HUES6 (cell line): ENCODE measurements around the gene C1orf105.

Source experiments
- H3K27ac ChIP-seq: 2 replicates; pipeline ENCODE4 v1.7.0; 2013; ENCODE audit warnings: low read depth, mild to moderate bottlenecking, low read length, inconsistent platforms
- H3K27me3 ChIP-seq: 2 replicates; pipeline ENCODE4 v1.6.1; 2013; ENCODE audit warnings: low read length; ENCODE audit not compliant: control insufficient read depth, insufficient read depth
- H3K36me3 ChIP-seq: 2 replicates; pipeline ENCODE4 v1.6.1; 2013; ENCODE audit warnings: low read length; ENCODE audit not compliant: control insufficient read depth, insufficient read depth
- H3K4me1 ChIP-seq: 2 replicates; pipeline ENCODE4 v1.6.1; 2013; ENCODE audit warnings: low read length; ENCODE audit not compliant: control insufficient read depth, insufficient read depth
- H3K4me3 ChIP-seq: 2 replicates; pipeline ENCODE4 v1.5.1; 2013; ENCODE audit warnings: low read depth, low read length
- H3K9ac ChIP-seq: one replicate; pipeline ENCODE4 v1.6.1; 2013; ENCODE audit warnings: mild to moderate bottlenecking, low read length
- H3K9me3 ChIP-seq: 2 replicates; pipeline ENCODE4 v1.6.1; 2013; ENCODE audit warnings: low read depth, low read length; ENCODE audit not compliant: control insufficient read depth, insufficient read depth

C1orf105 gene

GRCh38 chr1:172383536-172383935 is 36.9 kb upstream of the C1orf105 start:
- H3K9ac ChIP-seq: no peak overlapping the region
- no peak overlapping the region for H3K4me3 ChIP-seq
- no peaks in the 10 kb centered on the region for H3K9me3 ChIP-seq
- H3K27me3 ChIP-seq: no peaks in the 10 kb centered on the region
- H3K27ac ChIP-seq: peak overlapping the region; percentile 49; the same call in 1 of the 2 replicates
- H3K4me1 ChIP-seq: peaks cover 29% of the 10 kb centered on the region
- no peaks in the 10 kb centered on the region for H3K36me3 ChIP-seq

- Histone ChIP-seq H3K27me3 (no peaks in the 10 kb centered on the region), H3K36me3 (no peaks in the 10 kb centered on the region), H3K4me1 (peaks cover 29% of the 10 kb centered on the region), H3K27ac (no peak overlapping the region), H3K9ac (no peak overlapping the region), H3K9me3 (no peaks in the 10 kb centered on the region), H3K4me3 (no peak overlapping the region)
Observed at GRCh38 chr1:172384656-172385055, 35.8 kb upstream of the C1orf105 start.

GRCh38 chr1:172386046-172386445 is 34.4 kb upstream of the C1orf105 start:
- Histone ChIP-seq H3K9ac (no peak overlapping the region), H3K4me3 (no peak overlapping the region), H3K36me3 (no peaks in the 10 kb centered on the region), H3K9me3 (no peaks in the 10 kb centered on the region), H3K27ac (no peak overlapping the region), H3K27me3 (no peaks in the 10 kb centered on the region), H3K4me1 (peaks cover 34% of the 10 kb centered on the region)

- H3K9me3 ChIP-seq: no peaks in the 10 kb centered on the region
- H3K4me3 ChIP-seq: no peak overlapping the region
- no peak overlapping the region for H3K9ac ChIP-seq
- peaks cover 26% of the 10 kb centered on the region for H3K4me1 ChIP-seq
- no peak overlapping the region for H3K27ac ChIP-seq
- no peaks in the 10 kb centered on the region for H3K36me3 ChIP-seq
- H3K27me3 ChIP-seq: no peaks in the 10 kb centered on the region
Observed at GRCh38 chr1:172388490-172388889, 32.0 kb upstream of the C1orf105 start.

- no peak overlapping the region for H3K9ac ChIP-seq
- H3K27me3 ChIP-seq: no peaks in the 10 kb centered on the region
- H3K9me3 ChIP-seq: no peaks in the 10 kb centered on the region
- H3K4me1 ChIP-seq: peaks cover 26% of the 10 kb centered on the region
- no peak overlapping the region for H3K4me3 ChIP-seq
- H3K36me3 ChIP-seq: no peaks in the 10 kb centered on the region
- no peak overlapping the region for H3K27ac ChIP-seq
Observed at GRCh38 chr1:172390301-172390682, 30.2 kb upstream of the C1orf105 start.

- Histone ChIP-seq H3K9ac (no peak overlapping the region), H3K4me1 (peaks cover 32% of the 10 kb centered on the region), H3K27ac (no peak overlapping the region), H3K27me3 (no peaks in the 10 kb centered on the region), H3K4me3 (no peak overlapping the region), H3K9me3 (no peaks in the 10 kb centered on the region), H3K36me3 (no peaks in the 10 kb centered on the region)
Observed at GRCh38 chr1:172390683-172391551, 29.6 kb upstream of the C1orf105 start.

- H3K36me3 ChIP-seq: no peaks in the 10 kb centered on the region
- peaks cover 32% of the 10 kb centered on the region for H3K4me1 ChIP-seq
- no peak overlapping the region for H3K4me3 ChIP-seq
- H3K9me3 ChIP-seq: no peaks in the 10 kb centered on the region
- H3K27ac ChIP-seq: no peak overlapping the region
- H3K27me3 ChIP-seq: no peaks in the 10 kb centered on the region
- no peak overlapping the region for H3K9ac ChIP-seq
Observed at GRCh38 chr1:172391976-172392375, 28.5 kb upstream of the C1orf105 start.

- Histone ChIP-seq H3K27ac (no peak overlapping the region), H3K9me3 (no peaks in the 10 kb centered on the region), H3K27me3 (no peaks in the 10 kb centered on the region), H3K4me1 (peaks cover 32% of the 10 kb centered on the region), H3K36me3 (no peaks in the 10 kb centered on the region), H3K4me3 (no peak overlapping the region), H3K9ac (no peak overlapping the region)
Observed at GRCh38 chr1:172393354-172393753, 27.1 kb upstream of the C1orf105 start.

GRCh38 chr1:172394141-172394751 is 26.2 kb upstream of the C1orf105 start:
- H3K9me3 ChIP-seq: no peaks in the 10 kb centered on the region
- no peaks in the 10 kb centered on the region for H3K36me3 ChIP-seq
- H3K9ac ChIP-seq: no peak overlapping the region
- H3K27ac ChIP-seq: no peak overlapping the region
- H3K4me3 ChIP-seq: no peak overlapping the region
- peaks cover 36% of the 10 kb centered on the region for H3K4me1 ChIP-seq
- no peaks in the 10 kb centered on the region for H3K27me3 ChIP-seq

GRCh38 chr1:172394811-172395210 is 25.7 kb upstream of the C1orf105 start:
- Histone ChIP-seq H3K4me1 (peaks cover 41% of the 10 kb centered on the region), H3K4me3 (no peak overlapping the region), H3K27me3 (no peaks in the 10 kb centered on the region), H3K9me3 (no peaks in the 10 kb centered on the region), H3K9ac (no peak overlapping the region), H3K36me3 (no peaks in the 10 kb centered on the region), H3K27ac (no peak overlapping the region)

GRCh38 chr1:172395576-172395975 is 24.9 kb upstream of the C1orf105 start:
- no peak overlapping the region for H3K9ac ChIP-seq

More at GRCh38 chr1:172395576-172395975, 24.9 kb upstream of the C1orf105 start:
- Histone ChIP-seq H3K27ac (no peak overlapping the region), H3K4me1 (peaks cover 42% of the 10 kb centered on the region), H3K36me3 (no peaks in the 10 kb centered on the region), H3K27me3 (no peaks in the 10 kb centered on the region), H3K4me3 (no peak overlapping the region), H3K9me3 (no peaks in the 10 kb centered on the region)
